ENCODE results near the gene GTF2A1L.

GTF2A1L gene

DNA sequence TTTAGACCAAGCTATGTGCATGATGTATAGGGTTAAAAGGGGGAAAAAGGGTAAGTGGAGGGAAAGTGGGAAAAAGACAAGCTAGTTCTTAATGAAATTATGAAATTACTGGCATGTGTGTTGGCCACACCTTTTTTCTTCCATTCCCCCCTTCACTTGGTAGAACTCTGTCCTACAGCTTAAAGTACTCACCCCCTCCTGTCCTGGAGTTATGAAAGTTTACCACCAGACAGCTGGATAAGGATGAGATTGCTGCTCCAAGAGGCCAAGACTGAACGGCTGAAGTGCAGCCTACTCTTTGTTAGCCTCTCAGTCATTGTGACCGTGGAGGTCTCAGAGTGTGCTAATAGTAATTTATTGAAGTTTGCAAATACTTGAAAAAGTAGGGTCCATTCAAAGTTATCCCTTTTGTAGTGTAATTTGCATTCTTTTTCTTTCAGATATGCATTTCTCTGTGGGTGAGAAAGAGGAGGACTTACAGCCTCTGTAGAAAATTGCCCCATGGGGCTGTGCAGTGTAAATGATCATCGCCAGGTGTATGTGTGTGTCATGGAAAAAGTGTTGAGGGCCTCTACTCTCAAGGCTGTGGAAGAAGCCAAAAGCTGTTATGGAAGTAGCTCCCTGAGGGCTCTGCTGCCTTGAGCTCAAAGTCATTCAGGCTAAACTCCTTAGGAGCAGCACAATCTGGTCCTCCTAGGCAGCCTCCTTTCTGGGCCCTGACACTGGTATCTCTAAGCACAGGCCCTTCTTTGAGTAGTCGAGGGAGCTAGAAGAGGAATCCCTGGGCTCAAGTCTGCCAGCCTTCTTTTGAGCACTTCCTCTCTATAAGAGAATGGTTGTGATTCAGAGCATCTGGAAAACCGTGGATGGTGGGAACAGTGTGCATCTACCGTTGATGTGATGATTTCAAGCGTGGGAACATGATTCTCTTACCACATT, 91.7 kb downstream of the GTF2A1L start:
- DNase-seq, result no peak

DNA sequence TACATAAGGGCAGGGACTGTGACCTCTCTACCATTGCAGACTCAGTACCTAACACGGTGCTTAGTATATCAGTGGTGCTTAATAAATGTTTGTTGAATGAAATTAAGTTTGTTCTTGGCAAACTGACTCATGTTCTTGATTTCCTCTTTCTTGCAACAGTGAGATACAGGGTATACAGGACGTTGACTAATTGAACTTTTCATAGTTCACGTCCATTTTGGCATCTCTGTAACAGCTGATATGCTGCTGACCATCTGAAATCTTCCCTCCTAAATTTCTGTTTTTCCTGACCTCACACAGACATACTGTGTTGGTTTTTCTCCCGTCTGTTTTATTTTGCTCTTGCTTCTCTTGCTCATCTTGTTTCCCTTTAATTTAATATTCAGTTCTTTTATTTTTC, 93.7 kb downstream of the GTF2A1L start:
- DNase-seq, result no peak

DNA sequence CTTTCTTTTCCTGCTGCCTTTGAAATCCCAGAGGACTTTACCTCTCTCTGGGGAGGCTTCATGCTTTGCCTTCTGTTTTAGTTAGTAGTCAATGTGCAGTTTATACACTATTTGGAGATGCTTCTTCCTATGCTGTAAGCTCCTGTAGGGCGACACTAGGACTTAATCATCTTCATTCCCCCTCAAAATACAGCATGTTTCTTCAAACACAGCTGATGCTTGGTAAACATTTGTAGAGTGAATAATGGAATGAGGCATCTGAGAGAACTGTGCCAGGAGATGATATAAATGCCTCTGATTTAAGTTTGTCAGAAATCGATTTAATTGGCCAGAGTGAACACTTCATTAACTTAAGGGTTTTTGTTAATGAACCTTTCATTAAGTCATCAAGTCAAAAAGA, 94.5 kb downstream of the GTF2A1L start:
- no peak for DNase-seq

DNA sequence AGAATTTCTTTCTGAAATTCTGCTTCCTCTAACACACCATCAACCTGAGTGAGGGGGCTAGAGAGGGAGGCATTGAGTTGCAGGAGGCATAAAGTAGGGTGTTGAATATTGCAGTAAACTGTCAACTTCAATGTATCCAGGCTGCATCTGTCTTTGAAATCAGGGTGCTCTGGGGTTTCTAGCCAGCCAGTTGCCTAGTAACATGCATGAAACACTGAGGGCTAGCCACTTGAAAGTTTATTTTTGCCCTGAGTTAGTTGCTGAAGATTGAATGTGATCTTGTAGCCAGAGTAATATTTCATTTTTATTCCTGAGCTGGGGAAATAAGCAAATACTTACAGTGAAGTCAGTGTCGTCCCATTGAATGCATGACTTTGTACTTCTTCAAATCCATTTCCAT, 96.0 kb downstream of the GTF2A1L start:
- DNase-seq, result no peak

DNA sequence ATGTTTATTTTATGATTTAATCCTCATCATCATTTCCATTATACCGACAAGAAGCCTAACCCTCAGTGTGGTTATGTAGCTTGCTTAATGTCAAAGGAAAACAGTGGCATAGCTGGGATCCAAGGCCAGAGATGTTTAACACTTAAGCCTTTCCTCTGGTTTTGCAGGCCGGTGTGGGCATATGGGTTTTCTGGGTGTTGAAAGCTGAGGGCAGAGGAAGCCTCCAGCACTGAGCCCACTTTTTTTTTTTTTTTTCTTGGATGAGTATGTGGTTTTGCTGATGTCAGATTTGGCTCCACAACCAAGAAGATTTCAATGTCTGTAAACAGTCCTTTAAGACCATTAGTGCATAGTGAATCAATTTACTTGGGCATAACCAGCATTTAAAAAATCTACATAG, 96.6 kb downstream of the GTF2A1L start:
- DNase-seq, result no peak

DNA sequence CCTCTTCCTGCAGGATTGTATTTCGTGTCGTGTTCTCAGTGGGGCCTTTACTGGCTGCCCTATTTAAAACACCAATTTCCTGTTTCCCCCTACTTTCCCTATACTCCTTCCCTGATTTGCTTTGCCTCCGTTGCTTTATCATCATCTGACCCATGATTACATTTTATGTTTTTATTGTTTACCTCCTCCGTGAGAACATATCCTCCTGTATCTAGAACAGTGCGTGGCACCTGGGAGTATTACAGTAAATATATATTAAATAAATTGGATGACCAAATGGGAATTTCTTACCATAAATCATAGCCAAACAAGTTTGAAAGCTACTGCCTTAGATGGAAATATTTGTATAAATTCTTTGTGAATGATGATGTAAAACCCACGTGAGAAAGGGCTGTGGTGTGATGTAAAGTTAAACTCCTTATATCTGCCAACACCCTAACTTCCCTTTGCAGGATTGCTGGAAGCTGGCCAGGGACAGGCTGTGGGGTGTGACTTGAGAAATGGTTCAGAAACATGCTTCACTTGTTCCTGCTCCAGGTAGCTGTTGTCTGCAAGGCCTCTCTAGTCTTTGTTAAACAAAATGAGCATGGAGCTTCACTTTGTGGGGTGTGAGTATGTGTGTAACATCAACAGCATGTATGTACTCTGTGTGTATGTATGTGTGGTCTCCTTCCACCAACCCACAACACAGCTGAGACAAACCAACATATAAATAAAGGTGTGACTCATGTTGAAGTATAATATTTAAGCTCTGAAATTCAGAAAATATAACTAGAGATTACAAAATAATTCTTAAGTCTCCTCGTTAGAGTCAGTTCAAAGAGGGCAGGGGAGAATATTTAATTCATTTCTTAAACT, 97.6 kb downstream of the GTF2A1L start:
- no peak for DNase-seq

DNA sequence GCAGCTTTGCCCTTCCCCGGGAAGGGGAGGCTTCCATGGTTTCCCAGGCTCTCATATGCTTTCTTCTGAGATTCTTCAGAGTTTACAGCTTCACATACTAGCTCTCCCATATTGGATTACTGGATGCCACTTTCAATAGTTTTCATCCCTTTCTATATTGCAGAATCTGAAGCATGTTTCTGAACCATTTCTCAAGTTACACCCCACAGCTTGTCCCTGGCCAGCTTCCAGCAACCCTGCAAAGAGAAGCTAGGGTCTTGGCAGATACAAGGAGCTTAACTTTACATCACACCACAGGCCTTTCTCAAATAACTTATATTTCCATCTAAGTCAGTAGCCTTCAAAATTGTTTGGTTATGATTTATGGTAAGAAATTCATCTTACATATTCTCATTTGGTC, 98.3 kb downstream of the GTF2A1L start:
- DNase-seq, result no peak

DNA sequence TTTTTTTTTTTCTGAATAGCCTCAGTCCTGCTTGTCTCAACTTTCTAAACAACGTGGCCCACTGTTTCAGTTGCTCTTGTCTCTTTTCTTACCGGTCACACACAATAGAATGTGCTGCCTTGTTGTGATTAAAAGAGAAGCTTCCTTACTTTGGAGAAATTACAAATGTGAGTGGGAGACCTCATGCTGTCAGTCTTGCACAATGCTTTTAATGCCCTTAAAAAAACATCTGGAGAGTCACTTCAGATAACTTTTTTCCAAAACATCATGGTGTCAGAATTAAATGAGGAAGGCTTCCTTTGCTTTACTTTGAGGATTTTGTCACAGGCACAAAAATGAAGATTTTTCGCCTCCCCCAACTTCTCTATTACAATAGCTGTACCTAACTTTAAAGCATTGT, 100.2 kb downstream of the GTF2A1L start:
- no peak for DNase-seq

DNA sequence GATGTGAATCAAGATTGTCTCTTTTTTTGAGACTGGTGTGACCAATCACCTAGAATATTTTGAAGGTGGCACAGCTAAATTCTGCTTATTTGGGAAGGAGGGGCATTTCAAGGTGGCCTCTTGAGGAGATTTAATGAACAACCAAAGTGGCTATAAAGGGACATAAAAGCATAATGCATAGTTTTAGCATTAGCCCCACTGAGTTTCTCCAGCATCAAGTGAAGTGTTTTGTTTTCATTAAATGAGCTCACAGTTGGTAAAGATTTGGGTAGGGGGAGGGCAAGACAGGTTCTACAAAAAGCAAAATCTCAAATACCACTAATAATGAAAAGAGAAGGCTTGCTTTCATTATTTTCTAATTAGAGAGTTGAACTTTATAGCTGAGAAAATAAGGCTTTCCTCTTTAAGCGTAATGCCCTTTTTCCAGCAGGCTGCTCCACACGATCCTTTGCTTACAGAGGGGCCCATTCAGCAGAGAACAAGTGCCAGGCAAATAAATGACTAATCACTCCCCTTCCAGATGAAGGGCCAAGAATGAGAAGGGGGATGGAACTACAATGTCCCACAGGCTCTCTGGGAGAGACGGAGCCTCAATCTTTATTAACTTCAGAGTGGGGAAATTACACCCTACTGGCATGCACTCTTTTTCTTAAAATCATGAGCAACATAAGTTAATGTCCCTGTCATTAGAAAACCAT, 102.0 kb downstream of the GTF2A1L start:
- DNase-seq, result no peak

DNA sequence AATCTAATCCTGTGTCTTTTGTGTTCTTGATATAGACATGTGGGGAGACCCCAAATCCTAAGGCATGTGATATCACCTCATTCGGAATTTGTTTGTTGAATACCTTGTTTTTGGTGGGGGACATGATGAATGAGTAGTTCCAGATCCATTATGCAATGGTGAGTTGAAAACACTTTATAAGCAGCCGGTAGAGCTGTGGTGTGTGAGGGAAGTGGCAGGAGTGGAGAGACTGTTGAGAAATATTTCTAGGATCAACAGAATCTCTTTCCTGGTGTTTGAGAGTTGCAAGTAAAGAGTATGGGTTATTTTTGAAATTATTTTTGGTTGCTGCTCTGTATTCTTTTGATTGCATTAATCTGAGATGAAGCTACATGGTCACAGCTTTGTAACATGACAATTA, 103.5 kb downstream of the GTF2A1L start:
- DNase-seq, result no peak

DNA sequence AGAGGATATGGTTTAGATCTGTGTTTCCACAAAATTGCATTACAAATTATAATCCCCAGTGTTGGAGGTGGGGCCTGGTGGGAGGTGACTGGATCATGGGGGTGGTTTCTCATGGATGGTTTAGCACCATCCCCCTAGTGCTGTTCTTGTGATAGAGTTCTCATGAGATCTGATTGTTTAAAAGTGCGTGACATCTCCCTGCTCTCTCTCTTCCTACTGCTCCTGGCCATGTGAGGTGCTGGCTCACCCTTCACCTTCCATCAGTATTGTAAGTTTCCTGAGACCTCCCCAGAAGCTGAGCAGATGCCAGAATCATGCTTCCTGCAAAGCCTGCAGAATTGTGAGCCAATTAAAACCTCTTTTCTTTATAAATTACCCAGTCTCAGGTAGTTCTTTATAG, 104.7 kb downstream of the GTF2A1L start:
- DNase-seq, result no peak

DNA sequence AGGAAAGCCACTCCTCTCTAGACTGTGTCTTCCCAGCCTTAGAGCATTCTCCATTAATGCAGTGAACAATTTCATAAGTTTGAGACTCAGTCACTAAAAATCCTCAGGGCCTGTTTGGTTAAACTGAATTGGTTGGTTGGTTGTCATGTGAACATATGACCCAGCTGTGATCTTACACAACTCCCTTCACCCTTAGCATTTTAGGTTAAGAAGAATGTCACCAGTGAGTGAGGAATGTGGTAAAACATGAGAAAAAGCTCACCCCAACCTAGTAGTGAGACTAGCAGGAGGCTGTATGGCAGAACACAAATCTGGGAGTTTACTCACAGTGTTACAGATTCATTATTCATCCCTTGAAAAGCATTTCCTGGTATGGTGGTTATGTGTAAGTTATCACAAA, 105.5 kb downstream of the GTF2A1L start:
- no peak for DNase-seq

DNA sequence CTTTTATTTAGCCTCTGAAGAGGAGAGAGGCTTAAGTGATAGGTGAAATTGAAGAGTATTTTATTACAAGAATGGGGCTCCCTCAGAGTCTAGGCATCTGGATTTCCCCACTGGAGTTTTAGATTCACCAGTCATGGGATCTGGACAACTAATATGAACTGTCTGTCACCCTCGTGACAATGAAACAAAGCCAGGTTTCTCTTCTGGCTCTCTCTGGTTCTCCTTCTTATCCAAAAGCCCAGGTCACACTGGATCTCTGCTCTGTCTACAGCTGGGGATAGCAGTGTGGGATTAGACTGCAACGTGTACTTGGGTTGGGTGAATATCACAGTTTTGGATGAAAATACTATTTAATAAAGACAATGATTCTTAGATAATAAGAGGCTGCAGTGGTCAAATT, 106.6 kb downstream of the GTF2A1L start:
- no peak for DNase-seq

DNA sequence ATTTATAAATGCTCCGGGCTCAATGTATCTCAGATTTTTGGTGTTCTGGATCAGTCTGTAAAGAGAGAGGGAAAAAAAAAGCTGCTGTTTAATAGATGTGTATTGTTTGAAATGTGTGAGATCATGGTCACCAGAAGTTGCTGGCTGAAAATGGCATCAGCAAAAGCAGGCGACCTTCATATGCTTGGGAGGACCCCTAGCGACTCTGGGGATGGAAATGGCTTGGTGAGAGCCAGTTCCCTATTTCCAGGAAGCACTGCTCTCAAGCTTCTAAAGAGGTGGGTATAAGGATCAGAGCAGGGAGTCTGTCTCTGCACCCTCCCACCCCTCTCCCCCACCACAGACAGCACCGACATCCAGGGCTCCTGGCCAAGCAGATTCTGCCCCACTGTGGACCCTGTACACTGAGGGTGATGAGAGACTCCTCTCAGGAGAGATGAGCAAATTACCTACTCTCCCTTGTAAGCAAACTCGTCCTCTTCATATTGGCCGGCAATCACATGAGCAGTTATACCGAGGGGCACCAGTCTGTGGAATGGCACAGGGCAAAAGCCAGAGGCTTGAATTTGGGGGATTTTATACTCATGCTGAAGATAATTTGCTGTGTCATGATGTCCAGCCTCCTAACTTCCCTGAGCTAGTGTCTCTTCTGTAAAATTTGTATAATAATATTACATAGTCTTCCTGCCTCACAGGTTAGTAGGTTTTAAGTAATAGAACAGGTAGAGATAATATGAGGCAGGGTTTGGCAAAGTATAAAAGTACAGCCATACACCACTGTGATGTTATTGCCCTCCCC, 108.2 kb downstream of the GTF2A1L start:
- no peak for DNase-seq

DNA sequence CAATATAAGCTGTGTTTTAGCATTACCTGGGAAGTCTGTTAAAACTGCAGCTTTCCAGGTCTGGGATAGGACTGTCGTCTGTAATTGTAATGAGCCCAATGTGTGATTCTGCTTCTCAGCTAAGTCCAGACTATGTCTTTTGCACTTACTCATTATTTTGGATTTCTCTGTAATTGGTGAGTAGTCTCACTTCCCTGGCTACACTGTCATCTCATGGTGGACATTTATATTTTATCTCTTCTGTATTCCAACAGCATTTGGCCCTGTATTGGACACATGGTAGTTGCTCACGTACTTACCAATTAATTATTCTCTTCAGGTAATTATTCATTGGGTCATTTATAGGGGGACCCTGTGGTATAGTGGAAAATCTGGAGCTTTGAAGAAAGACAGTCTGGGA, 109.9 kb downstream of the GTF2A1L start:
- DNase-seq, result no peak

DNA sequence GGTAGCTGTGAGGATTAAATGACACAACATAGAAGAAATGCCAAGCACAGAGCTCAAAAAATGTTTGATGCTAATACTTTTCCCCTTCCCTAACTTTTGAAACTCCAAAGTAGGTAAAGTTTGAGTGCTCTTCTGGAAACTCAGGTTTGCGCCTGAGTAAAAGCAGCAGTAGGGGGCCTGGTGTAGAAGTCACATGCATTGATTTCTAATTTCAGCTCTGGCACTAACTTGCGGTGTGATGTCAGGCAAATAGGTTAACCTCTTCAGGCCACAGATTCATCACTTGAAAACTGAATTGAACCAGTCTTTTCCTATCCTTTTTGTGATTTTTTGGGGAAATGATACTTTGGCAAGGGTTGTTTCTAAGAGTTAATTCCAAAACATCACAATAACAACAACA, 110.6 kb downstream of the GTF2A1L start:
- DNase-seq, result no peak

DNA sequence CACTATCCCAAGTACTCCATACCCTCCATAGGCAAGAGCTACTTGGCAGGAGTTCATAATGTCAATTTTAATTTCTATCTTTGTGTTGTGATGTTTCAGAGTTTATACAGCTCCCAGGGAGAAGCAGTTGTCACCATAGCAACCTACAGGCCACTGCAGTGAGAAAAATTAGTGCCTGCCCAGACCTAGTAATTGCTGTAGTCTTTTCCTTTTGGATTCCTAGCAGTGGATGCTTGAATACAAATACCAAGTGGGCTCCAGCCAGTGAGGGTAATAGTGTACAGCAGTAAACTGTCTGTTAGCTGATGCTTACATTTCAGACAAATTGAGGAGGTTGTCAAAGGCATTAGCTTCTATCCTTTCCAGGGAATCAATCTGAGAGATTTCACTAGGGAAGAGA, 111.2 kb downstream of the GTF2A1L start:
- DNase-seq, result no peak
